ENCODE measurements around the gene DAGLA.

Gene DAGLA

GRCh38 chr11:61691380-61692156, 11.4 kb downstream of the DAGLA start:
- no peak for TF ChIP-seq CTCF (conservative IDR thresholded peaks at IDR 0.05; ENCODE audit: control insufficient read depth, insufficient read depth, low read depth, low read length)
- no peak for DNase-seq (ENCODE audit: low read depth)
- no peak overlapping the region for H3K4me3 ChIP-seq (ENCODE audit: control insufficient read depth, low read depth, low read length)

- no peak for DNase-seq (ENCODE audit: low read depth)
- TF ChIP-seq CTCF (conservative IDR thresholded peaks at IDR 0.05; ENCODE audit: control insufficient read depth, insufficient read depth, low read depth, low read length): no peak
- H3K4me3 ChIP-seq (ENCODE audit: control insufficient read depth, low read depth, low read length): no peak overlapping the region
These were observed 13.9 kb downstream of the DAGLA start for GRCh38 chr11:61693922-61694601.

GRCh38 chr11:61694602-61694939, 14.4 kb downstream of the DAGLA start:
- no peak overlapping the region for H3K4me3 ChIP-seq (ENCODE audit: control insufficient read depth, low read depth, low read length)
- DNase-seq (ENCODE audit: low read depth): no peak
- no peak for TF ChIP-seq CTCF (conservative IDR thresholded peaks at IDR 0.05; ENCODE audit: control insufficient read depth, insufficient read depth, low read depth, low read length)

- peak; percentile 14 for TF ChIP-seq CTCF (conservative IDR thresholded peaks at IDR 0.05; ENCODE audit: control insufficient read depth, insufficient read depth, low read depth, low read length)
- DNase-seq (ENCODE audit: low read depth): no peak
- H3K4me3 ChIP-seq (ENCODE audit: control insufficient read depth, low read depth, low read length): no peak overlapping the region
These were observed 14.9 kb downstream of the DAGLA start for GRCh38 chr11:61694946-61695706.

- no peak for TF ChIP-seq CTCF (conservative IDR thresholded peaks at IDR 0.05; ENCODE audit: control insufficient read depth, insufficient read depth, low read depth, low read length)
- peak overlapping the region; percentile 15 for H3K4me3 ChIP-seq (ENCODE audit: control insufficient read depth, low read depth, low read length)
- peak; percentile 78 for DNase-seq (ENCODE audit: low read depth)
These were observed 15.7 kb downstream of the DAGLA start for GRCh38 chr11:61695917-61696316.

GRCh38 chr11:61696602-61697001, 16.4 kb downstream of the DAGLA start:
- no peak overlapping the region for H3K4me3 ChIP-seq (ENCODE audit: control insufficient read depth, low read depth, low read length)
- DNase-seq (ENCODE audit: low read depth): no peak
- no peak for TF ChIP-seq CTCF (conservative IDR thresholded peaks at IDR 0.05; ENCODE audit: control insufficient read depth, insufficient read depth, low read depth, low read length)
